SK-N-MC (cell line): ENCODE measurements around the gene ANKS1B.

ENCODE experiments used
- EZH2 ChIP-seq: fragments of 200-600 bp; sonication (generic); IDR thresholded peaks from one replicate; pipeline ENCODE4 v1.6.1; 2017; ENCODE audit warnings: antibody characterized with exemption
- POLR2AphosphoS5 ChIP-seq: IDR thresholded peaks from 2 replicates; pipeline ENCODE4 v1.6.1; 2012; ENCODE audit warnings: mild to moderate bottlenecking, low read depth, low read length, borderline replicate concordance

DNA sequence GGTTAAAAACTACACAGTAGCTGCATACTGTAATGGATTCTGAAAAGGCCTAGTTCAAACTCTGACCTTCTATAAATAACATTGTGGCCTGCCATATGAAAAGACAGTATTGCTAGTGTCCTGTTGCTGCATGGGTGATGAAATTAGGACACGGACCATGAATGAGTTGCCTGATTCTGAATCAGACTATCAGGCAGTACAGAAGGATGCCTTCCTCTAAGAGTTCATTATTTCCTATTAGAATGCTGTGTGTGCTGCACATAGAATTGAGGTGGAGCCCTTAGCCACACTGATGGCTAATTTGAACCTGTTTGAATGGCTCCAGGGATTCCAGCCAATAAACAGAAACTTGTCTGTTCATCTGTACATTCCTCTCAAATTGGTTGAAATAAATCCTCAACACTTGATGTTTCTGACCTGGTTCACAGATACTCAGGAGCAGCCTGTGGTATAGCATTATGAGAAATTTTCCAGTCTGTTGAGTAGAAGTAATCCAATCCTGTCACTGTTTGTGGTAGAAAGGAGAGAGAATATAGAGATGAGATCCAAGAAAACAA lies 856.4 kb downstream of the ANKS1B start:
- TF ChIP-seq EZH2 (no peak), POLR2AphosphoS5 (no peak)
